IPS-NIHi11 (cell line): ENCODE results near the gene PSD4.

ENCODE experiments used
- DNase-seq: peaks from one replicate; pipeline ENCODE4 v3.0.0; 2012; ENCODE audit warnings: mixed read lengths, low spot score

The PSD4 gene

DNA sequence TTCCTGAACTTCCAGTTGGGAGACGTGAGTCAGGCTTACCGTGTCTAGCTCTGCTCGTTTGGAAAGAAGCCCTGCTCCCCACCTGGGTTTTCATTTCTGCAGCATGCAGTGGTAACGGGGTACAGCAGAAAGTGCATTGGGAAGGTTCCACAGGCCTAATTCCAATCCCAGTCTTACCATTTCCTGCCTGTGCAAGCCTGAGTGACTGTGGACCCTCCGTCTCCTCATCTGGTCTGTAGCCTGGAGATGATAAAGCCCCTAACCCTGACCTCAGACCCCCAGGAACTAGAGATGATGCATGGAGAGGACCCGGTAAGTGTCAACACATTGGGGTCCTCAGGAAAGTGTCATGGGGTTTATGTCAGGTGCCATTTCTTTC, 5.8 kb upstream of the PSD4 start:
- DNase-seq = no peak

DNA sequence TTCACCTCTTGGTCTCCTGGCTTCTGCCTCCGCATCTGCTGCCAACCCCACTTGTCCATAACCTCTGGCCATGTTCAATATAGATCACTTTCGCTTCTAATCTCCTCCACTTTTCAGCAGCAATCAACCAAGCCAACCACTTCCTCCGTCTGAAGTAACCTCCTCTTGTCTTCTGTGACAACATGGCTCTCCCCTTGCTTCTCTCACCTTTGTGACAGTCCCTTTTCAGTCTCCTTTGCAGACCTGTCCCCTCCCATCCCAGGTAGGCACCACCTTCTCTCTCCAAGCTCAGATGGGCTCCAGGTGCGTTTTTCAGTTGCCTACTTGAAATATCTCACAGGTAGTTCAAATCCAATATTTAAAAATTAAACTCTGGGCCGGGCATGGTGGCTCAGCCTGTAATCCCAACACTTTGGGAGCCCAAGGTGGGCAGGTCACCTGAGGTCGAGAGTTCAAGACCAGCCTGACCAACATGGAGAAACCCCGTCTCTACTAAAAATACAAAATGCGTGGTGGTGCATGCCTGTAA, 4.7 kb upstream of the PSD4 start:
- no peak for DNase-seq

DNA sequence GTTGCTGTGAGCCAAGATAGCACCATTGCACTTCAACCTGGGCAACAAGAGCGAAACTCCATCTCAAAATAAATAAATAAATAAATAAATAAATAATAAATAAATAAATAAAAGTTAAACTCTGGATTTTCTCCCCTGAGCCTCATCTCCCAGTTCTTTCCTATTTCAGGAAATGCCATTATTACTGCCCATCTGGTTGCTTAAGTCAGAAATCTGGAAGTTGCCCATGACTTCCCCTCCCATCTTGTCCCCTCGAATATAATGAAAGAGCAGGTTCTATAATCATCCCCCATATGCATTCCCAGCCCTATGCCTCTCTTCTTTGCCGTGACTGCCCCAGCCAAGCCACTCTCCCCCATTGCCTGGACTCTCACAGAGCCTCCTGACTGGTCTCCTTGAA, 4.2 kb upstream of the PSD4 start:
- no peak for DNase-seq

DNA sequence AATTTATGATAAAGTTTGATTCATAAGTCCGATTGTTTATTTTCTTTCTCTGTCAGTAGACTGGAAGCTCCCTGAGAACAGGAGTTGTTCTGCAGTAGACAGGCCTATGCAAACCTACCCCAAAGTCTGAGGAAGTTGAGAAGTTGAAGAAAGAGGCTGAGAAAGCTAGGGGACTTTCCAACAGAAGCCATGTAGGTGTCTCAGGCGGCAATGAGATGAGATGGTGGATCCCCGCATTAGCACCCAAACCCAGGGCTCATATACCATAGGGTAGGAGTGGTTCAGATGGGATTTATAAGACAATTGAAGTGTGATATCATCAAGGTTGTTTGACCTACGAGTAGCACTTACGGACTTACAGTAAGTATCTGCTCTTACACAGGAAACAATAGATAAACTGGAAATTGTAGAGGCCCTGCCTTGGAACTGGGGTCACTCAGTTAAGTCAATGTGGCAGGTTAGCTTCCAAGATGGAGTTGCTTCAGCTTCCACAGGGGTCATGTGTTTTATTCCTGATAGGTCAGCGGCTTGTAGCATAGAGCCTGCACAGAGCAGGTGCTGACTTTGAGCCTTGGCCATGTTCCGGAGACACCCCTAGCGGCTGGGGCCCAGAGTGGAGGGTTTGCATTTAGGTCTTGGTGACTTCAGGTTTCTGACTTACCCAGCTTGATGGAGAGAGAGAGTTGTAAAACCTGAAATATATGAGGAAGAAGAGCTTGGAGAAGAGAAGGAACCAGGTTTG, 2.3 kb upstream of the PSD4 start:
- no peak for DNase-seq

DNA sequence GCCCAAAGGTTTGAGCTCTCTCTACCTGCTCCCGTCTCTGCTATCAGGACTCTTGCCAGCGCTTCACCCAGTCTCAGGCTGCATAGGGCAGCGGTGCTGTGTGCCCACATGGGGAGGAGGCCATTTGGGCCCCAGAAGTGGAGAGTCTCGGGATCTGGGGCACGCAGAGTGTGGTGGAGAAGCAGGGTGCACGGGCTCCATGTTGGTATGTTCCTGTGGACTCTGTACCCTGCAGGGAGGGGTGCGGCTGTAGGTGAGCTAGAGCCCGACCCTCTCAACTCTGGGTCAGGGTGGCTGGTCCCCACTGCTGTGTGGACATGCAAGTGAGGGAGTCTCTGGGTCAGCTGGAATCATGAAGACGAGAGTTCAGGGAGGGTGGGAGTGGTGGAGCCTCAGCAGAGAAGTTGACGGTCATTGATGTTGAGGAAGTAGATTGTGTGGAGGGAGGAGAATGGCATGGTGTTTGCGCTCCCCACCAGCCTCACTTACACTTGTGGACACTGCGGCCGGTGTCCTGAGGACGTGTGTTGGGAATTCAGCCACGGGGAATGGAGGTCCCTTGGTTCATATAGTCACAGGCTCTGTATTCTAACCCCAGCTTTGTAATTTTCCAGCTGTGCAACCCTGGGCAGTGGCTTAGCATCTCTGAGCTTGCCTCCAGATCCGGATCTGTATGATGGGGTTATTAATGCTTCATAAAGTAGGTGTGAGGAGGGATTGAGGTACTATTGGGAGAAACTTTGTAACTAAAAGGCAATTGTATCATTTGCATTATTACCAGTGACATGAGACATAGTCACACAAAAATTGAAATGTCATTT, 840 bp upstream of the PSD4 start:
- DNase-seq = no peak

DNA sequence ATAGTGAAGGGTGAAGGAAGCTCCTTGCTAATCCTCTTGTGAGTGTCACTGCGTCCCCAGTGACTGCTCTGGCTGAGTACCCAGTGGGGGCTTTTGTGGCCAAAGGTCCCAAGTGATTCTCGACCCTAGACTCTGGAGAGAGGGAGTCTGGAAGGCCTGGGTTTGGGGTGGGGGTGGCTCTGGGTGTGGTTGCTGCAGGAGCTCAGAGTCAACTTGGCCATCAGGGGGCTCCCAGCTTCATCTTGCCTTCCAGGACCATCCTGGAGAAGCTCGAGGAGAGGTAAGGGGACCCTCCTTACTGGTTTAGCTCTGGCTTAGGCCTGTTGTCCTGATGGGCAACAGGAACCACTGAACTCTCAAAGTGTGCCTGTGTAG, 592 bp downstream of the PSD4 start:
- DNase-seq = no peak

DNA sequence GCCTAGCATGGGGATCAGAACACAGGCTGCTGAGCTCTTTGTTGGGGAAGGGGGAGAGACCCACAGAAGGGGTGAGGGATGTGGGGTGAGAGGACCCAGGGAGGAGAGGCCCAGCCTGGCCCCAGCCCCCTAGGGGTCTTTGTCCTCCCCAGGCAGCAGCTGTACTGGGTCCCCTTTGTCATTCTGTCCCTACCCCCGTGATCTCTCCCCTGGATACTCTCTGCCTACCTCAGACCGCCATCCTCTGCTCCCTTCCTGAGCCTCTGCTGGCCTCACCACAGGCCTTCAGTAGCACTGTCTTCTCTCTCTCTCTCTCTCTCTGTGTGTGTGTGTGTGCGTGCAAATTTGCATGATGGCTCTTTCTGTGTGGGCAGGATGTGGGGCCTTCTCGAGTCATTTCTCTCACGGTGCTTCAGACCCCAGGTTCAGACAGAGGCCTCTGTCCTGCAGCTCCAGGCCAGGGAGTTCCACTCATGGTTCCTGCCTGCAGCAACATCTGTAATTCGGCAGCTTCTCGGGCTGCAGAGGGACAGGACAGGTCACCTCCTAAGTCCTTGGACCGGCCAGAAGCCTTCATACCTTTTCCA, 1.4 kb downstream of the PSD4 start:
- no peak for DNase-seq

DNA sequence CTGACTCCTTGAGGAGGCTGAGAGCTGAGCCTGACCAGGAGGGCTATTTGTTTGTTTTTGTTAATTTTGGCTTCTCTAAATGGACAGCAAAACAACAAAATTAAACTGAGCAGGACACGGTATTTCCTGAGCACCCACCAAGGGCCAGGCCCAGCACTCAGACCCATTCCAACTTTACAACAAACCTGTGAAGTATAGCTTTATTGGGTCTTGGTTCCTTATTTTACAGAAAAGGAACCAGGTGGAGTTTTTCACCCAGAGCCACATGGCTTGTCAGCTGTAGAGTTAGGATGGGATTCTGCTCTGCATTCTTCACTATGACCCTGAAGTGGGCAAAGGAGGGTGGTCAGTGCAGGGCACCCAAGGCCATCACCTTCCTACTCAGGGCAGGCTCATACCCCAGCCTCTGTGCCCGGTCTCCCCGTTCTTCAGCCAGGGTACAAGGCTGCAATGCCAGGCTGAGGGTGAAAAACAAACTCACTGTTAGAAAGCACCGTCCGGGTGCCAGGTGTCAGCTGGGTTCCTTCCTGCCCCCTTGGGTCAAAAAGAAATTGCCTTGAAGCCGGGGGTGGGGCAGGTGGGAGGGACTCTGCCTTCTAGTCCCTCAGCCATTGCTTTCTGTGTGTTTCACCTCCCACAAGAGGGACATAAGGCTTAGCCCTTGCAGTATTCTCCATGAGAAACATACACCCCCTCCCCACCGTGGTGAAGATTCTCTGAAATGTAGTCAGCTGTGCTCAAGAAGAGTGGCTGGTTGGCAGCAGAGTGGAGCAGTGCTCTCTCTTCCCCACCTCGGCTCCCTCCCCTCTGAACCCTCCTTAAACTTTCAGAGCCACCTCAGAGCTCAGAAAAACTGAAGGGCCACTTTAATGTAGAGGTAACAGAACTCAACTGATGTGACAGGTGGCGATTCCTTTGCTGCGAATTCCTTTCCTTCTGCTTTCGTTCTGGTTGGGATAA, 2.2 kb downstream of the PSD4 start:
- no peak for DNase-seq

DNA sequence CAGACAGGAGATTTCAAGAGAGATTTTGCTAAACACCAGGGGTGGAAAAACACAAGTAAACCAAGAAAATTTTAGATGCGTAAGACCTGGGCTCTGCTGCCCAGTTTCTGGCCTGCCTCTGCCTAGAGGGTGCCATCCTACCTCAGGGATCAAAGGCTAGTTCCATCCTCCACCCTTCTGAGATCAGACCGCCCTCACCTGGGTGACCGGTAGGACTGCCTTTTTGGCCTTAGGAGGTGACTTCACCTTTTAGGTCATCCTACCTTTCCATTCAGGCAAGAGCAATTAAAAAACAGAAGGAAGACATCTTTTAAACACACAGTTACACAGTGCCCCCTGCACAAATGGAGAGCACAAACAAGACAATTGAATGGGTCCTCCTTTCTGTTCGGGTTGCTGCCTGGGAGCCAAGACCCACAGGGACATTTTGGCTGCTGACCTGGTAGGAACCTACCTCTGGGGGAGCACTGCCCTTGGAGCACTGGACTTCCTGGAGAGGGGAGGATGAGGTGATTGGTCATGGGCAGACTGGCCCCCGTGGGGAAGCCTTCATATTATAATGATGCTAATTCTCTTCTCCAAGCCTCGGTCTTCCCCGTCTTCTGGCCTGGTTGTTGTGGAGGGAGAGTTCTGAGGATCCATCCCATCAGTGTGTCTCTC, 3.1 kb downstream of the PSD4 start:
- DNase-seq = no peak

DNA sequence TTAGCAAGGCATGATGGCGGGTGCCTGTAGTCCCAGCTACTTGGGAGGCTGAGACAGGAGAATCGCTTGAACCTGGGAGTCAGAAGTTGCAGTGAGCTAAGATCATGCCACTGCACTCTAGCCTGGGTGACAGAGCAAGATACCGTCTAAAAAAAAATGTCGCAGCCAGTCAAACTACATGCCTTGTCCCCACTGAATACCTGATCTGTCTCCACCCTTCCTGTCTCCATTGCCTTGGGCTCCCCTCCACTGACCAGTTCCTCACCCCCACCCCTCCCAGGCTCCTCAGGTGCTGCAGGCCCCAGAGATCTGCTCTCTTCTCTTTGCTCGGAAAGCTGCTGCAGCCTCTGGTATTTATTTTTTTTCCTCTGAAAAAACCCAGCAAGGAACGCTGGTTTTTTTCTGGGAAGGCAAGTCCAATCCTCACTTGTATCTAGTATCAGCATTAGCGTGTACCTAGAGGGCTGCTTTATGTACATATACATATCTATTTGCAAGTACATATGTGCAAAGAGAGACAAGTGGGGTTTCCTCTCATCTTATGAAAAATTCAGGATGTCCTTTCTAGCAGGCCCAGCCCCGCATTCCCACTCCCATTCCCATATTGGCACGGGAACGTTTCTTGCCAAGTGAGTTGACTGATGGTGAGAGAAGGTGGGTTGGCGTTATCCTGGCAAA, 4.4 kb downstream of the PSD4 start:
- no peak for DNase-seq

DNA sequence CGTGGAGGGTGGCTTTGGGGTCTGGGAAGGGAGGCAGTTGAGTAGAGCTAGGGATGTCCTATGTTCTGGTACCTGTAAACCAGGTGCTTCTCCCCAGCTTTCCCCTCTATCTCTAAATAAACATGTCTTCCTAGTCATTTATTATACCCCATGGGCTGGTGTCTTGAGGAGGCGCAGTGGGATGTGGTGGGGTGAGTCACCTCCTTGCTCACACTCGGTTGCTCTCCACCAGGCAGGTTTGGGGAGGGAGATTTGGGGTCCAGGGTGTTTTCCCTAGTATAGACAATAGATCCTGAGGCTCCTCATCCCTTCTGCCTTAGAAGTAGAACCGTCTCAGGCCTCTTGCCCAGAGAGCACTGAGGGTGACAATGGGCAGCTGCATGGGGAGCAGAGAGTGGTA, 5.1 kb downstream of the PSD4 start:
- DNase-seq = no peak

DNA sequence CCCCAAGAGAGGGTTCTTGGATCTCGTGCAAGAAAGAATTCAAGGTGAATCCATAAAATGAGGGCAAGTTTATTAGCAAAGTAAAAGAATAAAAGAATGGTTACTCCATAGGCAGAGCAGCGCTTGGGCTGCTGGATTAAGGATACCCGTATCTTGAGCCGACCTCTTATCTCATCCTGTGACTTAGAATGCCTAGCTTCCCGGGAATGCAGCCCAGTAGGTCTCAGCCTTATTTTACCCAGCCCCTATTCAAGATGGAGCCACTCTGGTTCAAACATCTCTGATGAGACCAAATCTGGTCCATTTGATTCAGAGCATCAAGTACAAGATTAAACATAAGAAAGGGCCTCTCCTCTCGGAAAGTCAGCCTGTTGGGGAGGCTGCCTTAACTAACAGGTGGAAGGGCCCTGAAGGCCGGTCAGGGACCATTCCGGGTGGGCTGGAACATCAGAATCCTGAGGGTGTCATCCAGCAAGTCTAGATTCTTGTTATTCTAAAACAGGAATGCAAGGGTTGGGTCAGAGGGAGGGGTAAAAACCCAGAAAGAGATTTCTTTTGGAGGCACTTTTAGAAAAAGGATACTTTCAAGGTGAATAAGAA, 5.8 kb downstream of the PSD4 start:
- DNase-seq = no peak

DNA sequence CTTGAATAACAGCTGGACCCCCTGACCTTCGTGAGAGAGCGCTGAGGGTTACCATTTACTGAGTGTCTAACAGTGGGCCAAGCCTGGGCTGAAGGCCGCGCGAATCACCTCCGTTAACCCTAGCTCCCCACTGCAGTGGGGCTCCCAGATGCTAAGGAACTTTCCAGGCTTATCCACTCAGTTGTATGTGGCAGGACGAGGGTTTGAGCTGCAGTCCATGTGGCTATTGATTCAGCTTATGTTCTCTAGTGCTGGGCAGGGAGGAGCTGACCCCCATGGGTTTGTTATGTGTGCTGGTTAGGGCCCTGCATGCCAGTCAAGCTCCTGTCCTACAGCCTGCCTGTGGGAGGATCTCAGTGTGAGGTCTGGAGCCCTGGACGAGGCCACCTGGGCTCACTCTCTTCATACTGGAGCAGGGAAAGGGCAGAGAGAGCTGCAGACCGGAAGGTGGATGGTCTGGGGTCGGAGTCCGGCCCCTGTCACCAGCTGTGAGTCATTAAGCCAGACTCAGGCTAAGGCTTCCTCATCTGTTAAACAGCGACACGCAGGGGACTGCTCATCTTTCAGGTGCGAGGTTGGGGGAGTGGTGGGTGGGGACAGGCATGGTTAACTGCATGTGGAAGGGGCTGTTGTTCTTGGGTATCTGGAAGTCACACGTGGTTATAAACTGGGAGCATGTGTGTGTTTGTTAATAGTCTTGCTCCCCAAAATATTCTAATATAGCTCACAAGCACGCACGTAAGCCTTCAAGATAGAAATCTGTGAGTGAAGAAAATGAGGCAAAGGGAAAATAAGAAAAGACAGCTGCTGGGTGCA, 6.6 kb downstream of the PSD4 start:
- DNase-seq = no peak

DNA sequence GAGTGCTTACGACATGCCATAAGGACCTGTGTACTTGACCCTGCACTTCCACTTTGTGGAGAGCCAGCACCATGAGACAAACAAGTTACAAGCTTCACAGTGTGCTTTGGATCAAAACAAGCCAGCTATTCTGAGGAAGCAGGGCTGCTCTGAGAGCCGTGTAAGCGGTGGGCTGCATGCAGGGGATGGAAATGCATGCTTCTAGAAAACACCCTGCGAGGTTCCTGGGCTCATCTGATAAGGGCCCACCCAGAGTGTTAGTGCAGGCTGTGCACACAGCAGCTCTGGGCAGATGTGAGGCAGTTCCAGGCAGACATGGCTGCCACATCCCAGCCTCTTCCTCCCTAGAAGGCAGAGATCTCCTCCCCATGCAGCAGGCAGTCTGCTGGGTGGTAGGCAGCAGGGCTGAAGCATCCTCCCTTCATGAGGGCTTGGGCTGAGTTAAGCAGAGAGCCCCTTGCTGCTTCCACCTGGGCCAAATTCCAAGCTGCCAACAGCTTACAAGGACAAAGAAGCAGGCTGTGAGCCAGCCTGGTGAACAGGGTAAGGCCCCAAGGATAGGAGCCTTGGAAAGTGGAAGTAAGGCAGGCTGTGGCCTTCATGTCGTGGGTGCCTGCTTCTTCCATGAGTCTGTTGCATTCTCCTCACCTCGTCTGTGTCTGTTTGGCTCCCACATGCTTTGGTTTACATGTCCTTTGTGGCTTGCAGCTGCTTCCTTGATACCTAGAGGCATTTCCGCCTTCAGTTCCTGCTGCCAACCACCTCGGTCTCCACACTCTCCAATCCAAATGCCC, 7.7 kb downstream of the PSD4 start:
- DNase-seq = no peak

DNA sequence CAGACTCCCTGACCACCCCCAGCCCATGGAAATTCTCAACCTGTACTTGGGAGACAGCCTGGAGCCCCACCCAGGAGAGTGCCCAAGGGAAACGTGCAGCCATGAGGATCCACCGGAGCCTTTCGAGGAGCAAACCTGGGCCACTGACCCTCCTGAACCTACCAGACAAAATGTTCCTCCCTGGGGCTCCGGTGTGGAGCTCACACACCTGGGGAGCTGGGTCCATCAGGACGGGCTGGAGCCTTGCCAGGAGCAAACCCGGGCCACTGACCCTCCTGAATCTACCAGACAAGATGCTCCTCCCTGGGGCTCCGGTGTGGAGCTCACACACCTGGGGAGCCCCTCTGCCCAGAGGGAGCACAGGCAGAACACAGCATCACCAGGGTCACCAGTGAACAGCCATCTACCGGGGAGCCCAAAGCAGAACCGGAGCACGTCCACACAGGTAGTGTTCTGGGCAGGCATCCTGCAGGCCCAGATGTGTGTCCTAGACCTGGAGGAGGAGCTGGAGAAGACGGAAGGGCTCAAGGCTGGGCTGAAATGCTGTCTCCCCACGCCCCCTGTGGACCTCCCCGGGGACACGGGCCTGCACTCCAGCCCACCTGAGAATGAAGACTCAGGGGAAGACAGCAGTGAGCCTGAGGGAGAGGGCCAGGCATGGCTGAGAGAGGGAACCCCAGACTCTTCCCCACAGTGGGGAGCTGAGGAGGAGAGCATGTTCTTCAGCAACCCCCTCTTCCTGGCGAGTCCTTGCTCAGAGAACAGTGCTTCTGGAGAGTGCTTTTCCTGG, 8.9 kb downstream of the PSD4 start:
- no peak for DNase-seq

DNA sequence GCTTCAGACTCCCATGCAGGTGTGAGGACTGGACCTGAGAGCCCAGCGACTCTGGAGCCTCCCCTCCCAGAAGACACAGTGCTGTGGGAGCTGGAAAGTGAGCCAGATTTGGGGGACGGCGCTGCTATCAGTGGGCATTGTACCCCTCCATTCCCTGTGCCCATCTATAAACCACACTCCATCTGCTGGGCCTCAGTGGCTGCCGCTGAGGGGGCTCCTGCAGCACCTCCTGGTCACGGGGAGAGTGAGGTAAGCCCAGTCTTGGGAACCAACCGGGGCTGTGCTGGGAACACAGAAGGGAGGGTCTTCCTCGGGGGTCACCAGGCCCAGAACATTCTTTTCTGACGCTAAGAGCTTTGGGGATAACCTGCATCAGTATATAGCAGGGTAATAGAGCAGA, 9.5 kb downstream of the PSD4 start:
- DNase-seq = no peak

DNA sequence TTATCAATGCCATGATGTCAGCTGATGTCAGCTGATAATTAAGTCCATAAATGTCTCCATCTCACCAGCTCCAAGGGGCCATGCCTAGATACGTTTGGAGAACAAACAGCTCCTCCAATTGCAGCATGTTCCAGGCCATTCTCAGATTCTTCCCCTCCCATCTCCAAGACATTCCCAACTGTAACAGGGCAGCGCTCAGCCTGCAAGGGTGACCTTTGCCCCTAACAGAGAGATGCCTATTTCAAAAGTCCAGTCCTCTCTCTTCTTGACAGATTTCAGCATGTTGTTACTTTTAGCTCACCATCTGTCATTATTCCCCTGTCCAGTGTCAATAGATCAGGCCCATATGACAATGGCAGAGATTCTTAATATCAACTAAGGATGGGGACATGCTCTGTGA, 9.9 kb downstream of the PSD4 start:
- no peak for DNase-seq
